K562 (cell line): ENCODE results near the gene GZF1. TPM values are rescaled to one million over a fixed set of nuclear protein-coding genes. Genes with fewer than 3 reads are reported as not detected.

Experiments used
- ATAC-seq: fragments of 200-7000 bp; cut with Tn5 transposase; 3 replicates; pipeline ENCODE4 v1.9.1; 2020; ENCODE audit warnings: moderate library complexity
- BruUV-seq: library from RNA; stranded (reverse); fragments of 400-500 nt; replicated peaks from 2 replicates; lab custom pipeline; 2021; lab: Mats Ljungman, UMichigan
- CTCF ChIA-PET: fragments of 300-600 bp; formaldehyde crosslinking; extraction: SDS; loops from one replicate; lab custom pipeline; 2021; ENCODE audit warnings: low intra/inter-chr PET ratio; lab: Yijun Ruan, JAX
- POLR2A ChIA-PET: fragments of 300-600, 350-650 bp; sonication (Branson Sonifier 250); formaldehyde crosslinking; extraction: SDS; loops from one replicate; lab custom pipeline; 2021; ENCODE audit warnings: antibody characterized with exemption, inconsistent platforms; lab: Yijun Ruan, JAX
- DNase-seq, 4 experiments: peaks; one replicate each; pipeline versions ENCODE4 v3.0.0 to v3.0.0-alpha.2; 2011 to 2018; ENCODE audit warnings: low spot score in 3 of 4, mixed read lengths in 3 of 4; ENCODE audit errors: extremely low read depth in 1 of 4
- FAIRE-seq: peaks from 2 replicates; lab custom pipeline; 2011; peaks lifted over from hg19 to GRCh38; lab: Jason Lieb, UNC
- H2AFZ ChIP-seq: 2 replicates; pipeline ENCODE4 v1.6.0; 2011; ENCODE audit warnings: low read depth, low read length, control low read depth, inconsistent platforms
- H3K27ac ChIP-seq: fragments of 200-600 bp; 3 replicates; pipeline ENCODE4 v1.8.0; 2011; ENCODE audit warnings: low read depth, mild to moderate bottlenecking, control low read depth, inconsistent platforms, low read length, moderate library complexity, mixed read lengths; ENCODE audit errors: extremely low read depth
- H3K27me3 ChIP-seq, 2 experiments: fragments of 300-600 bp in 1 of 2; 2 replicates in 1 of 2; 3 replicates in 1 of 2; pipeline versions ENCODE4 v1.6.0 to v1.8.0; 2011; ENCODE audit warnings: inconsistent platforms in 2 of 2, low read length in 2 of 2, mild to moderate bottlenecking in 1 of 2, mixed read lengths in 1 of 2, moderate library complexity in 1 of 2; ENCODE audit not compliant: control insufficient read depth in 2 of 2, insufficient read depth in 2 of 2
- H3K36me3 ChIP-seq: fragments of 300-600 bp; 3 replicates; pipeline ENCODE4 v1.8.0; 2011; ENCODE audit warnings: mild to moderate bottlenecking, low read length, inconsistent platforms; ENCODE audit not compliant: control insufficient read depth, insufficient read depth
- H3K4me1 ChIP-seq, 2 experiments: fragments of 200-600 bp in 1 of 2; replicated peaks in 1 of 2; 2 replicates in 1 of 2; 3 replicates in 1 of 2; pipeline versions ENCODE4 v1.5.1 to v1.8.0; 2011; ENCODE audit warnings: inconsistent platforms in 2 of 2, low read length in 2 of 2, mild to moderate bottlenecking in 1 of 2, mixed read lengths in 1 of 2, moderate library complexity in 1 of 2; ENCODE audit not compliant: control insufficient read depth in 2 of 2, insufficient read depth in 2 of 2
- H3K4me2 ChIP-seq: 2 replicates; pipeline ENCODE4 v1.6.1; 2011; ENCODE audit warnings: low read length, control low read depth, inconsistent platforms, mixed read lengths; ENCODE audit not compliant: insufficient read depth
- H3K4me3 ChIP-seq: fragments of 200-600 bp; sonication (generic), shearing (Covaris generic); 2 replicates; pipeline ENCODE4 v1.5.1; 2016; ENCODE audit warnings: control low read depth, inconsistent platforms
- H3K79me2 ChIP-seq: fragments of 200-600 bp; 3 replicates; pipeline ENCODE4 v1.8.0; 2011; ENCODE audit warnings: low read length, inconsistent platforms; ENCODE audit not compliant: control insufficient read depth, insufficient read depth
- H3K9ac ChIP-seq, 2 experiments: 2 replicates each; pipeline versions ENCODE4 v1.6.0 to v1.6.1; 2011; ENCODE audit warnings: low read depth in 2 of 2, low read length in 2 of 2, control low read depth in 1 of 2, inconsistent platforms in 1 of 2, mild to moderate bottlenecking in 1 of 2, mixed read lengths in 1 of 2; ENCODE audit not compliant: insufficient read depth in 1 of 2
- H3K9me1 ChIP-seq: one replicate; pipeline ENCODE4 v1.6.0; 2011; ENCODE audit warnings: inconsistent platforms, mild to moderate bottlenecking, low read length, moderate library complexity; ENCODE audit not compliant: control insufficient read depth, insufficient read depth
- H3K9me3 ChIP-seq: replicated peaks from 2 replicates; pipeline ENCODE4 v1.5.1; 2011; ENCODE audit warnings: low read depth, low read length, inconsistent platforms; ENCODE audit not compliant: control insufficient read depth, insufficient read depth
- H4K20me1 ChIP-seq: replicated peaks from 2 replicates; pipeline ENCODE4 v1.6.1; 2011; ENCODE audit warnings: low read length, inconsistent platforms, mixed read lengths; ENCODE audit not compliant: control insufficient read depth, insufficient read depth
- BDP1 ChIP-seq: IDR thresholded peaks from 3 replicates; pipeline ENCODE4 v1.6.1; 2011; ENCODE audit not compliant: insufficient read length, insufficient read depth
- DIDO1 ChIP-seq: fragments of 450-650 bp; IDR thresholded peaks from 2 replicates; pipeline ENCODE4 v1.6.1; 2016; ENCODE audit warnings: low read depth, missing biosample characterization, missing genetic modification characterization
- FOSL1 ChIP-seq: fragments of 200-800 bp; sonication (Bioruptor generic); conservative IDR thresholded peaks from 2 replicates; pipeline ENCODE4 v1.6.1; 2016; ENCODE audit warnings: missing genetic modification characterization, missing compliant biosample characterization
- ID3 ChIP-seq, 2 experiments: fragments of 250-450 bp in 1 of 2; fragments of 450-650 bp in 1 of 2; sonication (Bioruptor Pico) in 1 of 2; IDR thresholded peaks; 2 replicates each; pipeline versions ENCODE4 v1.6.1 to v1.8.0; 2016 to 2021; ENCODE audit warnings: mild to moderate bottlenecking in 2 of 2, moderate library complexity in 2 of 2, missing compliant biosample characterization in 1 of 2, missing genetic modification characterization in 1 of 2
- KLF13 ChIP-seq: fragments of 450-650 bp; IDR thresholded peaks from 2 replicates; pipeline ENCODE4 v1.6.1; 2016; ENCODE audit warnings: missing genetic modification characterization, low read depth, mild to moderate bottlenecking, missing compliant biosample characterization, moderate library complexity, borderline replicate concordance
- MED1 ChIP-seq: sonication (generic); formaldehyde crosslinking; IDR thresholded peaks from 2 replicates; pipeline ENCODE4 v1.8.1; 2023; ENCODE audit warnings: missing genetic modification reagents, borderline replicate concordance
- POLR2AphosphoS5 ChIP-seq: IDR thresholded peaks from 2 replicates; pipeline ENCODE4 v1.6.1; 2011; ENCODE audit warnings: mild to moderate bottlenecking, low read depth, low read length, moderate library complexity; ENCODE audit not compliant: control insufficient read depth, insufficient read depth
- PURB ChIP-seq: sonication (generic); formaldehyde crosslinking; IDR thresholded peaks from 2 replicates; pipeline ENCODE4 v1.9.0; 2021; ENCODE audit warnings: low read depth, mild to moderate bottlenecking, missing genetic modification reagents
- TEAD1 ChIP-seq, 2 experiments: fragments of 450-650 bp in 1 of 2; sonication (generic) in 1 of 2; formaldehyde crosslinking; IDR thresholded peaks; 2 replicates each; pipeline versions ENCODE4 v1.4.0 to v1.8.0; 2020 to 2022; ENCODE audit warnings: mild to moderate bottlenecking in 2 of 2, missing genetic modification reagents in 1 of 2
- WGBS: fragments of 100-300 bp; shearing (Covaris generic); methylation state at CpG from one replicate; pipeline ENCODE4 v1.1.6; 2016; ENCODE audit warnings: low coverage, mixed read lengths; ENCODE audit not compliant: insufficient coverage; ENCODE audit errors: missing lambda C conversion rate; 5-methylcytosine and 5-hydroxymethylcytosine counted together
- in situ Hi-C: fragments of 300-500 bp; cut with MboI; formaldehyde crosslinking; loops from 4 replicates; pipeline ENCODE4 v1.15.0; 2018; ENCODE audit warnings: inconsistent platforms, mixed read lengths
- intact Hi-C: fragments of 100-400 bp; cut with micrococcal nuclease; formaldehyde crosslinking; loops from 2 replicates; pipeline ENCODE4 v1.14.2; 2022
- polyA plus RNA-seq, 8 experiments: library from polyadenylated mRNA; depleted of rRNA in 4 of 8; stranded (reverse) in 5 of 8; unstranded in 3 of 8; fragments of >200 nt; fragmentation: Nextera tagmentation in 2 of 8; fragmentation: Illumina TruSeq in 1 of 8; extraction: Ambion mirVana in 2 of 8; extraction: Trizol in 1 of 8; gene quantifications; 2 replicates each; pipeline versions ENCODE4 v1.2.1 to v1.2.3, GENCODE V29; 2011 to 2014; ENCODE audit warnings: inconsistent platforms in 1 of 8, missing spikeins in 1 of 8
- total RNA-seq, 7 experiments: library from RNA; depleted of rRNA in 6 of 7; stranded (reverse); fragments of >200 nt in 6 of 7; fragmentation: Illumina TruSeq in 2 of 7; extraction: Trizol in 2 of 7; gene quantifications; 2 replicates each; pipeline versions ENCODE4 v1.2.1 to v1.2.3, GENCODE V29; 2011 to 2021; ENCODE audit warnings: low replicate concordance in 1 of 7

GZF1 gene
- total and polyA plus RNA-seq, 9 of the 15 experiments (the other 6 are each of a cell fraction or from before 2014, with no cell fraction given): 1.2 to 15.7 (median 7.4) TPM

- TF ChIP-seq DIDO1 (tag) (no peak), TEAD1 (CRISPR knock-in tag; IDR thresholded peaks at IDR 0.05) (no peak), PURB (CRISPR knock-in tag) (no peak)
- TF ChIP-seq, all 486 proteins: peak for 95
Measured at GRCh38 chr20:23357767-23358562, 4.0 kb upstream of the GZF1 start (continued).

- Histone ChIP-seq H3K27me3 (no peaks in the 10 kb centered on the region), H3K9ac (peak overlapping the region in 1 of 2 experiments; percentile 51; a peak in 1 of 4 replicates), H4K20me1 (peaks cover 10% of the 10 kb centered on the region; the same call in 1 of the 2 replicates), H3K79me2 (peaks cover 37% of the 10 kb centered on the region), H3K9me3 (no peaks in the 10 kb centered on the region), H3K27ac (peak overlapping the region; percentile 30; the same call in 2 of the 3 replicates), H3K4me1 (peaks cover 28 to 30% of the 10 kb centered on the region in 2 experiments), H3K4me2 (peak overlapping the region; percentile 70), H3K4me3 (peak overlapping the region; percentile 20; the same call in 1 of the 2 replicates), H2AFZ (peak overlapping the region; percentile 71), H3K36me3 (peaks cover 27% of the 10 kb centered on the region; the same call in 2 of the 3 replicates), H3K9me1 (no peaks in the 10 kb centered on the region)
- in situ Hi-C loops (no loop called here), intact Hi-C loops (loop anchor here (5.0 kb wide), 1 partner anchor 64 kb away; the partner anchor contains the start of gene NAPB)
- no peak for ATAC-seq
- ChIA-PET POLR2A (interaction anchor here (1.2 to 1.5 kb wide), 3 partner anchors 8 to 308 kb away, joined by 3 to 5 read pairs (median 4); no protein-coding TSS in a partner anchor), CTCF (no interaction called here)
- no TSS peak for BruUV-seq
- TF ChIP-seq POLR2AphosphoS5 (no peak), ID3 (CRISPR knock-in tag; IDR thresholded peaks at IDR 0.05) (no peak), ID3 (tag; IDR thresholded peaks at IDR 0.05) (no peak), BDP1 (no peak), KLF13 (0 out of 2 replicates have a peak, but pooled peaks have one; percentile 4), FOSL1 (0 out of 2 replicates have a peak, but pooled peaks have one; percentile 13), MED1 (no peak)
- no peak for FAIRE-seq
- DNase-seq: no peak
- WGBS: 8% methylated on average over 6 of the region's 6 CpGs
Measured at GRCh38 chr20:23358563-23358906, 3.4 kb upstream of the GZF1 start.
